ENCODE results near the gene NAE1.

- TF ChIP-seq, protein P1, sequence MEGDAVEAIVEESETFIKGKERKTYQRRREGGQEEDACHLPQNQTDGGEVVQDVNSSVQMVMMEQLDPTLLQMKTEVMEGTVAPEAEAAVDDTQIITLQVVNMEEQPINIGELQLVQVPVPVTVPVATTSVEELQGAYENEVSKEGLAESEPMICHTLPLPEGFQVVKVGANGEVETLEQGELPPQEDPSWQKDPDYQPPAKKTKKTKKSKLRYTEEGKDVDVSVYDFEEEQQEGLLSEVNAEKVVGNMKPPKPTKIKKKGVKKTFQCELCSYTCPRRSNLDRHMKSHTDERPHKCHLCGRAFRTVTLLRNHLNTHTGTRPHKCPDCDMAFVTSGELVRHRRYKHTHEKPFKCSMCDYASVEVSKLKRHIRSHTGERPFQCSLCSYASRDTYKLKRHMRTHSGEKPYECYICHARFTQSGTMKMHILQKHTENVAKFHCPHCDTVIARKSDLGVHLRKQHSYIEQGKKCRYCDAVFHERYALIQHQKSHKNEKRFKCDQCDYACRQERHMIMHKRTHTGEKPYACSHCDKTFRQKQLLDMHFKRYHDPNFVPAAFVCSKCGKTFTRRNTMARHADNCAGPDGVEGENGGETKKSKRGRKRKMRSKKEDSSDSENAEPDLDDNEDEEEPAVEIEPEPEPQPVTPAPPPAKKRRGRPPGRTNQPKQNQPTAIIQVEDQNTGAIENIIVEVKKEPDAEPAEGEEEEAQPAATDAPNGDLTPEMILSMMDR (IDR thresholded peaks at IDR 0.05): no peak
- no peak for TF ChIP-seq EZH2 (IDR thresholded peaks at IDR 0.05)
Observed at GRCh38 chr16:66872559-66872942, 41.8 kb upstream of the NAE1 start.

Measured in neural progenitor cell (in vitro differentiated cells).